Nephron progenitor cell (in vitro differentiated cells): ENCODE measurements around the gene TBCE.

Experiments
- DNase-seq: peaks from one replicate; pipeline ENCODE4 v3.0.0; 2021
- H3K27ac Mint-ChIP-seq: 2 replicates; pipeline ENCODE4 v1.8.0; 2021; ENCODE audit warnings: mild to moderate bottlenecking, moderate library complexity, mixed read lengths
- H3K27me3 Mint-ChIP-seq: 2 replicates; pipeline ENCODE4 v1.8.0; 2021; ENCODE audit warnings: mild to moderate bottlenecking, low read depth, mixed read lengths; ENCODE audit not compliant: poor library complexity
- H3K36me3 Mint-ChIP-seq: 2 replicates; pipeline ENCODE4 v1.8.0; 2021; ENCODE audit warnings: low read depth, mixed read lengths
- H3K4me1 Mint-ChIP-seq: 2 replicates; pipeline ENCODE4 v1.8.0; 2021; ENCODE audit warnings: mixed read lengths
- H3K4me3 Mint-ChIP-seq: 2 replicates; pipeline ENCODE4 v1.8.0; 2021; ENCODE audit warnings: mild to moderate bottlenecking, moderate library complexity, mixed read lengths
- H3K9me3 Mint-ChIP-seq: 2 replicates; pipeline ENCODE4 v1.8.0; 2021; ENCODE audit warnings: mild to moderate bottlenecking, moderate library complexity, mixed read lengths
- TF ChIP-seq, protein P1 (sequence below): fragments of 200-600 bp; sonication (generic); IDR thresholded peaks from 2 replicates; pipeline ENCODE4 v1.5.0; 2021; ENCODE audit warnings: antibody characterized with exemption

Gene TBCE, protein sequence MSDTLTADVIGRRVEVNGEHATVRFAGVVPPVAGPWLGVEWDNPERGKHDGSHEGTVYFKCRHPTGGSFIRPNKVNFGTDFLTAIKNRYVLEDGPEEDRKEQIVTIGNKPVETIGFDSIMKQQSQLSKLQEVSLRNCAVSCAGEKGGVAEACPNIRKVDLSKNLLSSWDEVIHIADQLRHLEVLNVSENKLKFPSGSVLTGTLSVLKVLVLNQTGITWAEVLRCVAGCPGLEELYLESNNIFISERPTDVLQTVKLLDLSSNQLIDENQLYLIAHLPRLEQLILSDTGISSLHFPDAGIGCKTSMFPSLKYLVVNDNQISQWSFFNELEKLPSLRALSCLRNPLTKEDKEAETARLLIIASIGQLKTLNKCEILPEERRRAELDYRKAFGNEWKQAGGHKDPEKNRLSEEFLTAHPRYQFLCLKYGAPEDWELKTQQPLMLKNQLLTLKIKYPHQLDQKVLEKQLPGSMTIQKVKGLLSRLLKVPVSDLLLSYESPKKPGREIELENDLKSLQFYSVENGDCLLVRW

DNA sequence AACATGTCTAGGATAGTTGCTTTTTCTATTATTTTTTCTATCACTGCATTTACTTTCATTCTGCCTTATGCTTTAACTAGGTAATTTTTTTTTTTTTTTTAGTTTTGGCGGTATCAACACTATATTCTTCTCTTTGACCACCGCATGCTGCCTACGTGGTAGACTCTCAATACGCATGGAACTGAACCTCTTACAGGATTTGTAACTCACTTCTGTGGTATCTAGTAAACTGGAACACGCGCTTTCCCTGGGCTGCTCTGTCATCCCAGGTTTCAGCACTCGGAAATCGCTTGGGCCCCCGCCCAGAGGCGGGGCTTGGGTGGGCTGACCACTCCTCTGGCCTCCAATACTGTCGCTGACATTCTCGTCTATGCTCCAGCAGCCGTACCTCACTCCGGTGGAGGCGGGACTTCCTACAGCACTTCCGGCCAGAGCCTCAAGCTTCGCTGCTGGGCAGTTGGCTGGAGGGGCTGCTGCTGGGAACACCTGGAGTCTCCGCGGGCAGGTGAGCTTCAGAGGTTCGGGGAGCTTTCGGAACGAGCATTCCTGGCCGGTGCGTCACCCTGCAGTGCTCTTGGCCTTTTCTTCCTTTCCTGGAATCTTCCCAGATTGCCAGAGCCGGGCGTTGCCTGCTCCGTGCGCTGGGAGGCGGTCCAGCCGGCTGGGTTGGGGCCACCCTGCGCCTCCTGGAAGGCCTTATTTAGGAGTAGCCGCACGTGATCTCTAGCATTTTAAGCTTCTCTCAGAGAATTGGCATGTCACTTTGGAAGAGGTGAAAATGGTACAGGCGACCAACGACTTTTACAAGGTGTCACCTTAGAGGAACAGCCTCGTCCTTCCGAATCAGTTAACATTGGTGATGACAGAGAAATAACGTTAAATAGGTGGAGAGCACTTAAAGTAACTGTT, at the start of gene TBCE:
Gene TBCE, plus strand, starts transcription at position 428 of the 909 bp plus-strand sequence. CDS start 12,623 bp downstream, outside the sequence.
- DNase-seq: peak; percentile 95
- no peaks in the 10 kb centered on the region for H3K27me3 Mint-ChIP-seq
- H3K9me3 Mint-ChIP-seq: peaks cover under 1% of the 10 kb centered on the region
- H3K36me3 Mint-ChIP-seq: peaks cover 23% of the 10 kb centered on the region
- peaks cover 38% of the 10 kb centered on the region for H3K4me1 Mint-ChIP-seq
- TF ChIP-seq, protein P1, sequence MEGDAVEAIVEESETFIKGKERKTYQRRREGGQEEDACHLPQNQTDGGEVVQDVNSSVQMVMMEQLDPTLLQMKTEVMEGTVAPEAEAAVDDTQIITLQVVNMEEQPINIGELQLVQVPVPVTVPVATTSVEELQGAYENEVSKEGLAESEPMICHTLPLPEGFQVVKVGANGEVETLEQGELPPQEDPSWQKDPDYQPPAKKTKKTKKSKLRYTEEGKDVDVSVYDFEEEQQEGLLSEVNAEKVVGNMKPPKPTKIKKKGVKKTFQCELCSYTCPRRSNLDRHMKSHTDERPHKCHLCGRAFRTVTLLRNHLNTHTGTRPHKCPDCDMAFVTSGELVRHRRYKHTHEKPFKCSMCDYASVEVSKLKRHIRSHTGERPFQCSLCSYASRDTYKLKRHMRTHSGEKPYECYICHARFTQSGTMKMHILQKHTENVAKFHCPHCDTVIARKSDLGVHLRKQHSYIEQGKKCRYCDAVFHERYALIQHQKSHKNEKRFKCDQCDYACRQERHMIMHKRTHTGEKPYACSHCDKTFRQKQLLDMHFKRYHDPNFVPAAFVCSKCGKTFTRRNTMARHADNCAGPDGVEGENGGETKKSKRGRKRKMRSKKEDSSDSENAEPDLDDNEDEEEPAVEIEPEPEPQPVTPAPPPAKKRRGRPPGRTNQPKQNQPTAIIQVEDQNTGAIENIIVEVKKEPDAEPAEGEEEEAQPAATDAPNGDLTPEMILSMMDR: no peak
- H3K4me3 Mint-ChIP-seq: peak within 1 kb of the TSS; percentile 94
- H3K27ac Mint-ChIP-seq: peak within 1 kb of the TSS; percentile 91

DNA sequence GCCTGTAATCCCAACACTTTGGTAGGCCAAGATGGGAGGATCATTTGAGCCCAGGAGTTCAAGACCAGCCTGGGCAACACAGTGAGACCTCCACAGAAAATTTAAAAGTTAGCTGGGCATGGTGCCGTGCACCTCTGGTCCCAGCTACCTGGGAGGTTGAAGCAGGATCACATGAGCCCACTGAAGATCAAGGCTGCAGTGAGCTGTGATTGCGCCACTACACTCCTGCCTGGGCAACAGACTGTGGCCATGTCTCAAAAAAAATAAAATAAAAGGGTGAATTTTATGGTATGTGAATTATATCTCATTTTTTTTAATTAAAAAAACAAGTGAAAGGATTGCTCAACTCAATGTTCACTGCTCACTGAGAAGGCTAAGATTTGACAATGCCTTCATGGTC, 48.0 kb upstream of the TBCE start:
- peaks cover 23% of the 10 kb centered on the region for H3K4me1 Mint-ChIP-seq
- H3K9me3 Mint-ChIP-seq: no peaks in the 10 kb centered on the region
- no peak overlapping the region for H3K4me3 Mint-ChIP-seq
- no peak overlapping the region for H3K27ac Mint-ChIP-seq
- TF ChIP-seq, protein P1: no peak
- DNase-seq: no peak
- H3K36me3 Mint-ChIP-seq: peaks cover 53% of the 10 kb centered on the region
- H3K27me3 Mint-ChIP-seq: no peaks in the 10 kb centered on the region

DNA sequence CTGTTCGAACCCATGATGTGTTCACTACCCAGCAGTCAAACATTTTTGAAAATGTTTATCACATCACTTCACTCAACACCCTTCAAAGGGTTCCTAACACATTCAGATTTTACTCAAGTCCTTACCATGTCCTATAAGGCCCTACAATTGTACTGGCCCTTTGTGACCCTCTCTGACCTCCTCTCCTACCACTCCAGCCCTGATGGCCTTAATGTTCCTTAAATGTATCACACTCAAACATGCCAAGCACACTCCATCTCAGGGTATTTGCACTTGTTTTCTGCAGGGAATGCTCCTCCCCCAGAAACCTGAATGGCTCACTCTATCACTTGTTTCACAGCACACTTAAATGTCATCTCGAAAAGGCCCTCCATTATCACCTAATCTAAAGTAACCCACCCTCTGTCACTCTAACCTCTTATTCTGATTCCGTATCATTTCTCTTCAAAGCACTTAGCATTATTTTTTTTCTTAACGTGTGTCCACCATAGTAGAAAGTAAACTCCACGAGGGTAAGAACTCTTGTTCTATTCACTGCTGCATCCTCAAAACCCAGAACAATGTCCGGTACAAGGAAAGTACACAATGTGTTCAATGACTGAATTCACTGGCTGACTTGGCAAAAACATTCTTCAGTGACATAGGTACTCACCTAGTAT, 46.6 kb upstream of the TBCE start:
- H3K4me3 Mint-ChIP-seq: no peak overlapping the region
- DNase-seq: no peak
- H3K27me3 Mint-ChIP-seq: no peaks in the 10 kb centered on the region
- TF ChIP-seq, protein P1: no peak
- H3K36me3 Mint-ChIP-seq: peaks cover 53% of the 10 kb centered on the region
- H3K9me3 Mint-ChIP-seq: no peaks in the 10 kb centered on the region
- peak overlapping the region; percentile 55 for H3K27ac Mint-ChIP-seq
- H3K4me1 Mint-ChIP-seq: peaks cover 32% of the 10 kb centered on the region

DNA sequence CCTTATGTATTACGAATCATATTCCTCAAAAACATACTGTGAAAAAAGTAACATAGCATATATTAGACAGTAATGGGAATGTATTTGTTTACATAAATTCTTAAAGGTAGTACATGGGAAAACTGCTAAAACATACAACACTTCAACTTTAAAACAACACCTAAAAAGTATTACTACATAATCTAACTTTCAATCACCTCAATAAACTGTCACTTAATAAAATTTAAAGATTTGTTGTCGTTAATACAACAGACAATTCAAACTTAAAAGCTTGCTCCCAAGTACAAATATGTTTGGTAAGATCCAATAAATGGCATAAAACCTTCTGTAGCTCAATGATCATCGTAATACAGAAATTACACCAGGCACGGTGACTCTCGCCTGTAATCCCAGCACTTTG, 42.9 kb upstream of the TBCE start:
- H3K4me3 Mint-ChIP-seq: peak overlapping the region; percentile 69
- peaks cover 45% of the 10 kb centered on the region for H3K4me1 Mint-ChIP-seq
- H3K36me3 Mint-ChIP-seq: peaks cover 36% of the 10 kb centered on the region
- no peaks in the 10 kb centered on the region for H3K9me3 Mint-ChIP-seq
- H3K27me3 Mint-ChIP-seq: no peaks in the 10 kb centered on the region
- no peak for DNase-seq
- TF ChIP-seq, protein P1: no peak
- H3K27ac Mint-ChIP-seq: no peak overlapping the region

DNA sequence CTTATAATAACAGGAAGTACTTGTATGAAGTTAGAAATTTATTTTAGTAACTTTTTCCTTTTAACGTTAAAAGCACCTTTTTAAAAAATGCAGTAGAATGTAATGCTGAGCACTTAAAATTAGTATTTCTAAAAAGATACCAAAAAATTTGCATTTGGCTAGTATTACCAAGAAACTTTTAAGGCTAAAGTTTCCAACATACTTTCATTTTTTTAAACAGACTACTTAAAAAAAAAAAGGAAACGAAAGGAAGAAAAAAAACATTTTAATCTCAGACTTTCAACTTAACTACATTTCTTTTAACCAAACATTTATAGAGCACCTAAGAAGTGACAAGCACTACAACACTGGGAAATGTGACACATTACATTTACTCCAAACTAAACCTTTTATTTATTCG, 42.1 kb upstream of the TBCE start:
- Mint-ChIP-seq H3K27ac (no peak overlapping the region), H3K9me3 (no peaks in the 10 kb centered on the region), H3K4me3 (peak overlapping the region; percentile 98), H3K4me1 (peaks cover 45% of the 10 kb centered on the region), H3K36me3 (peaks cover 31% of the 10 kb centered on the region), H3K27me3 (no peaks in the 10 kb centered on the region)
- no peak for DNase-seq
- TF ChIP-seq, protein P1: no peak
